ENCODE data around the gene GRAMD1B.
"Not testable (repeated sequence)": the region's sequence is repeated elsewhere in the genome, so short reads cannot be mapped to it uniquely, and the experiment has no call there.

GRAMD1B gene

DNA sequence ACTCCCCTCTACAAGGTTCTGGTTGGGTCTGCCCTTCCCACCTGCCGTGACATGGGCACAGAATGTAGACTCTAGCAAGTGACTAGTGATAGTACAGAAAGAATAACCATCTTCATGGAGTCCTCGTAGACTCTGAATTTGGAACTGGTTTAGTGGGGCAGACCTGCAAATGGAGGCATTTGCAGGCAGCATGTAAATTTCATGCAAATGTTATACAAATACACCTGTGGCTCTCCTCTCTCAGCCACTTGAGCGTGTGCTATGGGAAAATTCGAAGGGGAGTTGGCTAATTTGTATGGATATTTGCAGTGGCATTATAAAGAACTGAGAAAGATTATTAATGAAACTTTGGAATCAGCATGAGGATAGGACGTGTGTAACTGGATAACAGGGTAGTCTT lies 139.3 kb downstream of the GRAMD1B start:
- DNase-seq (ENCODE audit: insufficient read length, low spot score): no peak
- TF ChIP-seq, protein P1, sequence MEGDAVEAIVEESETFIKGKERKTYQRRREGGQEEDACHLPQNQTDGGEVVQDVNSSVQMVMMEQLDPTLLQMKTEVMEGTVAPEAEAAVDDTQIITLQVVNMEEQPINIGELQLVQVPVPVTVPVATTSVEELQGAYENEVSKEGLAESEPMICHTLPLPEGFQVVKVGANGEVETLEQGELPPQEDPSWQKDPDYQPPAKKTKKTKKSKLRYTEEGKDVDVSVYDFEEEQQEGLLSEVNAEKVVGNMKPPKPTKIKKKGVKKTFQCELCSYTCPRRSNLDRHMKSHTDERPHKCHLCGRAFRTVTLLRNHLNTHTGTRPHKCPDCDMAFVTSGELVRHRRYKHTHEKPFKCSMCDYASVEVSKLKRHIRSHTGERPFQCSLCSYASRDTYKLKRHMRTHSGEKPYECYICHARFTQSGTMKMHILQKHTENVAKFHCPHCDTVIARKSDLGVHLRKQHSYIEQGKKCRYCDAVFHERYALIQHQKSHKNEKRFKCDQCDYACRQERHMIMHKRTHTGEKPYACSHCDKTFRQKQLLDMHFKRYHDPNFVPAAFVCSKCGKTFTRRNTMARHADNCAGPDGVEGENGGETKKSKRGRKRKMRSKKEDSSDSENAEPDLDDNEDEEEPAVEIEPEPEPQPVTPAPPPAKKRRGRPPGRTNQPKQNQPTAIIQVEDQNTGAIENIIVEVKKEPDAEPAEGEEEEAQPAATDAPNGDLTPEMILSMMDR (IDR thresholded peaks at IDR 0.05; ENCODE audit: insufficient read depth, missing control alignments): no peak
- no peak for FAIRE-seq

DNA sequence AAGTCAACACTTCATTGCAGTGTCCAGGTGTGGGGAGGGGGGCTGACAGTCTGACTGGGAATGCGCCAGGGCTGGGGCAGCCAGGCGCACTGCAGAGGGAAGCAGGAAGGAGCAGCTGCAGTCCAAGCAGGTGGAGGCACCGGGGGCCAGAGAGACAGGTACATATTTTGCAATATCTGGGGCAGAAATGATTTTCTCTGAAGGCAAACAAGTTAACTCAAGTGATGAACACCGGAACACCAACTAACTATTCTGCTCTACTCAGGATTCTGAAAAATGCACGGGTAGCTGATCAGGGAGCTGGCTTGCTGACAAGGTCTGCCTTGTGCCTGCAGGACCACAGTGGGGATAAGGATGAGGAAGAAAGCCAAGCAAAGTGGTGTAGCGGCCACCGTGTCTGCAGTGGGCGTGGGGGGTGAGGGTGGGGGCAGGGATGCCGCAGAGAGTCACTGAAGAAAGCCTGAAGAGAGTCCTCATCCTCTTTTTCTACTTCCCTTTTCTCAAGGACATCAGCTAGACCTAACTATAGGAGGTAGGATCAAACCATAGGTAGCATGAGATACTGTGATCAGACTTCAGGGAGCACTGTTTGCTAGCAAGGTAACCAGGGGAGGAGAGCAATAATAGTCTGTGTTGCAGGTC lies 141.0 kb downstream of the GRAMD1B start:
- TF ChIP-seq, protein P1 (IDR thresholded peaks at IDR 0.05; ENCODE audit: insufficient read depth, missing control alignments): no peak
- DNase-seq (ENCODE audit: insufficient read length, low spot score) (no peak), FAIRE-seq (no peak)

DNA sequence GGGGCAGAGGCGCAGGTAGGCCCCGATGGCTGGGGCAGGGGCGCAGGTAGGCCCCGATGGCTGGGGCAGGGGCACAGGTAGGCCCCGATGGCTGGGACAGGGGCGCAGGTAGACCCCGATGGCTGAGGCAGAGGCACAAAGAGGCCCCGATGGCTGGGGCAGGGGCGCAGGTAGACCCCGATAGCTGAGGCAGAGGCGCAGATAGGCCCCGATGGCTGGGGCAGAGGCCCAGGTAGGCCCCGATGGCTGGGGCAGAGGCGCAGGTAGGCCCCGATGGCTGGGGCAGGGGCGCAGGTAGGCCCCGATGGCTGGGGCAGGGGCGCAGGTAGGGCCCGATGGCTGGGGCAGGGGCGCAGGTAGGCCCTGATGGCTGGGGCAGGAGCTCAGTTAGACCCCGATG lies 142.7 kb downstream of the GRAMD1B start:
- not testable (repeated sequence) for DNase-seq (ENCODE audit: insufficient read length, low spot score); FAIRE-seq

DNA sequence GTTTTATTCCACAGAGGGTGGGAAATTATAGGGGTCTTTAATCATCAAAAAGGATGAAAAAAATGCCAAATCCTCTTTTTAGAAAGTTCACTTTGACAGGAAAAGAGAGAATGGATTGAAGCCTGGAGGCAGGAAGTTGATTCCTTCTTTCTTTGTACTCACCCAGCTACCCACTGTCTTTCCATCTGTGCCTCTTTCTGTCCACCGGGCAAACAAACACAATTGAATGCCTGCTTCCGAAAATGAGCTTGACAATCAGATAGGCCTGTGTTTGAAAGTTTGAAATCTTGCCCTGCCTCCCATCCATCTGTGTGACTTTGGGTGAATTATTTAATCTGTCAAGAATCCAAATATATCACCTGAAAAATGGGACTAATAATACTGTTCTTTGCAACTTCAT lies 143.2 kb downstream of the GRAMD1B start:
- FAIRE-seq (no peak), DNase-seq (ENCODE audit: insufficient read length, low spot score) (no peak)
- TF ChIP-seq, protein P1 (IDR thresholded peaks at IDR 0.05; ENCODE audit: insufficient read depth, missing control alignments): no peak

DNA sequence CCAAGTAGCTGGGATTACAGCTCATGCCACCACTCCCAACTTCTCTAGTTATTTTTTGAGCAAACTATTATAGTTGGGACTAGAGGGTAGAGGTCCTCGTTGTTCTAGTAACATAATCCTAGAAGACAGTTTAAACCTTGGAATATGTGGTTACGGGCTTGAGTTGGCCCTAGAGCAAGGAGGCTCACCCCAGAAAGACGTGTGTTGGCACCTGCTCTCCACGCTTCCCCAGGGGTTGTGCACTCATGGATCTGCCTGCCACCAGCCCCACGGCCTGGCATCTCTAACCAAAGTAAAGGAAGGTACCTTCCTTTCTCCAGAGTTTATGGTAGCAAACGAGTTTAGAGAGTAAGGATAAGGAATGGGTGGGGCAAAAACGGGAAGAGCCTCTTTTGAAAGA lies 145.4 kb downstream of the GRAMD1B start:
- DNase-seq (ENCODE audit: insufficient read length, low spot score): no peak
- FAIRE-seq: no peak

DNA sequence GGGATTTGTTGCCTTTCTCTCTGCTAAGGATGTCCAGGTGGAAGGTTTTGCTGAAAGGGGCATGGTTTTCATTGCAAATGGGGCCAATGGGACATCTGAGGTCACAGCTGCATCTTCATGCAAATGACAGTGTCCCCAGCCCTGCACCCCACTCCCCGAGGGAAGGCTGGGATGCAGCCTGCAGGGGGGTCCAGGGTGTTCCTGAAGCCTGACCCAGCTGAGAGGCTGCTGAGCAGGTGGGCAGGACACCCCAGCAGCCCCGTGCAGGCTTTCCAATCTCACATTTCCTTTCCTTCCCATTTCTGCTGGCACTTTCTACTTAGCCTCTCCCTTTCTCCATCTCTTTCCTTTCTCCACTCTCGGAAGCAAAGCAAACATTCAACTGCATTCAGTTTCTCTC lies 146.0 kb downstream of the GRAMD1B start:
- FAIRE-seq (no peak), DNase-seq (ENCODE audit: insufficient read length, low spot score) (no peak)
- TF ChIP-seq, protein P1 (IDR thresholded peaks at IDR 0.05; ENCODE audit: insufficient read depth, missing control alignments): no peak

More for the DNA sequence above, 145.4 kb downstream of the GRAMD1B start:
- TF ChIP-seq, protein P1 (IDR thresholded peaks at IDR 0.05; ENCODE audit: insufficient read depth, missing control alignments): no peak

DNA sequence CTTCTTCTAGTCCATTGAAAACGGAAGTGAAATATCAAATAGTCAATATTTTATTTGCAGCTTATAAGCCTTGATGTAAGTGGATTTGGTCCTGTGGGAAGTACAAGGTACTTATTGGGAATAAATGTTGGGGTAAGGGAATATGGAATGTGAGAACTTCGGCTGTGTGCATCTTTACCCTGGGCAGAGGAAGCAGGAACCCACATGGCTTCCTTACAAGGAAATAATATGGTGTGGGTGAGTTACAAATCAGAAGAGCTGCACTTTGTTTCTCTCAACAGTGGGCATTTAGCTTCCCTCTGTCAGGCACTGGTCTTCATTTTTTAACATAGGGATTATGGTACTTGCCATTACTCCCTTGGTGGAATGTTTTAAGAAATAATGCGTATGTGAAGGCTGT lies 146.4 kb downstream of the GRAMD1B start:
- FAIRE-seq: no peak
- DNase-seq (ENCODE audit: insufficient read length, low spot score): no peak
- TF ChIP-seq, protein P1 (IDR thresholded peaks at IDR 0.05; ENCODE audit: insufficient read depth, missing control alignments): no peak

Data from D721Med (cell line).